ENCODE data around the gene ARAP2.

DNA sequence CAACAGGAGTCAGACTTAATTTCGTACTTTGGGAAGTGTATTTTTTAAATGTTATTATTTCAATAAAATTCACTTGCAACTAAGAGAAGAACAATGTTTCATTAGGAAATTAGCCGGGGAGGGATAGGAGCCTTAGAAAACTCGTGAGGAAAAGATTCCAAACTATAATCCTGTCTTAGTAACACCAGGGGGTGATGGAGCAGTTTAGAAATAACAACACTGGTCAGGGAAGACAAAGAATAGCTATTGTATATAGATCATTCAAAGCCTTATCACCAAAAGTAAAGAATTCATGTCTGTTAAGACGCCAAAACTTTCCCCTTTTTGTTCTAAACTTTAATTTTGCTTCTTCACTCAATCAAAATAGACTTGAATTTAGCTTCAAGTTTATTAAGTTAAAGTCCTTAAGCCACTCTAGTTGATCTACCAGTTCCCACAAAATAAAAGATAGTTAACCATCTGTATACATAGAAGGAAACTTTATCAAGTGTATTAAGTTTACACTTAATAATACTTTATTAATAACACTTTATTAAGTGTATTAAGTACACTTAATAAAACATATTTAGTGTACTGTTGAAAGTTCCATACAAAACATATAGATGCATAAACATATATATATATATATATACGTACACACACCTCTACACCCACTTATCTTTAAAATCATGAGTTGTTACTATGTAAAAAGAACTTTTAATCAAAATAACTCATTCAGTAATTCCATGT, 60.5 kb downstream of the ARAP2 start:
- no peak for TF ChIP-seq CTCF (IDR thresholded peaks at IDR 0.05 in 2 of 3, conservative IDR thresholded peaks at IDR 0.05 in 1 of 3; ENCODE audit: borderline replicate concordance in 1 of 3, insufficient read depth in 1 of 3, low read depth in 2 of 3, low read length in 2 of 3)
- TF ChIP-seq ZNF274 (IDR thresholded peaks at IDR 0.05; ENCODE audit: low read depth, low read length) = no peak
- no peak for TF ChIP-seq TCF7L2 (IDR thresholded peaks at IDR 0.05; ENCODE audit: borderline replicate concordance, extremely low read depth, insufficient read depth, insufficient read length)
- no peak for TF ChIP-seq POLR2A (IDR thresholded peaks at IDR 0.05; ENCODE audit: borderline replicate concordance, extremely low read depth, insufficient read depth, insufficient read length)
- no peak for TF ChIP-seq EGR1 (IDR thresholded peaks at IDR 0.05; ENCODE audit: low read depth)
- TF ChIP-seq, protein P1, sequence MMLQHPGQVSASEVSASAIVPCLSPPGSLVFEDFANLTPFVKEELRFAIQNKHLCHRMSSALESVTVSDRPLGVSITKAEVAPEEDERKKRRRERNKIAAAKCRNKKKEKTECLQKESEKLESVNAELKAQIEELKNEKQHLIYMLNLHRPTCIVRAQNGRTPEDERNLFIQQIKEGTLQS (IDR thresholded peaks at IDR 0.05) = no peak
- TF ChIP-seq ZFX (IDR thresholded peaks at IDR 0.05) = no peak
- no peak for TF ChIP-seq EZH2 (IDR thresholded peaks at IDR 0.05)
- TF ChIP-seq REST (IDR thresholded peaks at IDR 0.05; ENCODE audit: low read depth) = no peak
- no peak for TF ChIP-seq FOSL1 (IDR thresholded peaks at IDR 0.05; ENCODE audit: low read depth)
- no peak for TF ChIP-seq MAX (IDR thresholded peaks at IDR 0.05)
- no peak for TF ChIP-seq POLR2AphosphoS5 (IDR thresholded peaks at IDR 0.05; ENCODE audit: low read depth, low read length)
- TF ChIP-seq SP1 (IDR thresholded peaks at IDR 0.05; ENCODE audit: low read depth) = no peak

Data from HCT116 (cell line).